CD4-positive, alpha-beta T cell treated with Interleukin-15 for 4 hours (primary cell): ENCODE data around the gene MS4A18.
"Not testable (repeated sequence)": the region's sequence is repeated elsewhere in the genome, so short reads cannot be mapped to it uniquely, and the experiment has no call there.

Experiments
- DNase-seq: peaks from one replicate; pipeline ENCODE4 v3.0.0-alpha.2; 2020; ENCODE audit warnings: low spot score

Gene MS4A18

DNA sequence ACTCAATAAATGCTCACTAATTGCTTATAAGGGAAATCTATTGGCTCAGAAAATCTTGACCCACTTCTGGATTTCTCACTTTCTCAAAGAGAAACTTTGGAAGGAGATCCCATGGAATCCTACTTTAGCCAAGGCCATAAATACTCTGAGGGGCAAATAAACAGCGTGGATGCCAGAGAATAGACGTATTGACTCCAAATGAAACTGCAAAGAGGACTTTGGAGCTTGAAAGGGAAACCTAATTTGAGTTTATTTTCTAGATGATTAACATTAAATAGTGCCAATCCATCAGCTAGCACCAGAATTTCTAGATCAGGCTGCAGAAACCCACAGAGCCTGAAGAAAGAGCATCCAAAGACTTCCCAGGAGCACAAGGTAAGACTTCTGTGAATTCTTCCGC, at the start of gene MS4A18:
Gene MS4A18, plus strand, starts transcription at position 301 of the 400 bp plus-strand sequence.
- DNase-seq: no peak

DNA sequence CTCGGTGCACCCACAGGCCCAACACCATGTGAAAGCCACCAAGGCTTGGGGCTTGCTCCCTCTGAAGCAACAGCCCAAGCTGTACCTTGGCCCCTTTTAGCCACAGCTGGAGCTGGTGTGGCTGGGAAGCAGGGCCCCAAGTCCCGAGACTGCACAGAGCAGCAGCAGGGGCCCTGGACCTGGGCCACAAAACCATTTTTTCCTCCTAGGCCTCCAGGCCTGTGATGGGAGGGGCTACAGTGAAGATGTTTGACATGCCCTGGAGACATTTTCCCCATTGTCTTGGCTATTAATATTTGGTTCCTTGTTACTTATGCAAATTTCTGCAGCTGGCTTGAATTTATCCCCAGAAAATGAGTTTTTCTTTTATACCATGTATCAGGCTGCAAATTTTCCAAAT, 46.3 kb upstream of the MS4A18 start:
- DNase-seq: not testable (repeated sequence)

DNA sequence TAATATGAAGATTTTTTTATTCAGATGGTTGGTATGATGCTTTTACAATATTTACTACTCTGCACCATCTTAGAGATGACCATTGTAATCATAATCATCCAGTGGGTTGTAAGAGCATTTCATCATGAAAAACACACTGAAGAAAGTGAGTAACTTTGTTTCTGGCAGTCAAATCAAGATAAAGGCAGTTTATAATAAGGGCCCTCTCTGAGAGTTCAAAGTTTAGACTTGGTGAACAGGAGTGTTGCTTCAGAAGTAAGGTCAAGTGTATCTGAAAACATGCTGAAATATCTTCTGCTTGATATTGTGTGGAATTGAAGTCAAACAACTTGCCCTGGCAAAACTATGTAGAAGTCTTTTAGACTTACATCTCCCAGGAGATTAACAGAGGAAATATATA, 44.6 kb upstream of the MS4A18 start:
- DNase-seq: no peak

DNA sequence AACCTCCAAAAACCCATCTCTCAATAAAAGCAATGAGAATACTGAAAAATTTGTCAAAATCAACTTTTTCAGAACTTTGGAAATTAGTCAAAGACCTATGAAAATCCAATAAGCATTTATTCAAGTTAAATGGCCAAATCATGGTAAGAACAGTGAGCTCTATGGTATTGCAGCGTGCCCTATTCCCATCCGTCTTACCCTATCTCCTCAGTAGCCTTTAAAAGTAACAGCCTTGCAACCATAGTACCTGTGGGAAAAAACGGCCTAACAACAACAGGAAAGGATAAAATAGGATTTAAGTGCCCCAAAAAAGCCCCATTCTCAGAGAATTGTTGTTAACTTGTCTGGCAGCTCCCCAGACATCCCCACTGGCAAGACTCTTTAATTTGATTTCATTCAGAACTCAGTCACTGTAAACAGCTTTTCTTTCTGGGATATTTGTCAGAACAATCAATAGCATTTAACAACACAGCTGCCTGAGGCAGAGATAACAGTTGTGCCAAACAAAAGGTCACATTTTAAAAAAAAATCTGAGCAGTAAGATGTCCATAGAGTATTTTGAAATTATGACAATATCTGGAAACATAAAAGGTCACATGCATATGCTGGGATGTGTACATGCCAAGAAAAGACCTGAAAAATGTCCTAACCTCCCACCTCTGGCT, 43.9 kb upstream of the MS4A18 start:
- no peak for DNase-seq

DNA sequence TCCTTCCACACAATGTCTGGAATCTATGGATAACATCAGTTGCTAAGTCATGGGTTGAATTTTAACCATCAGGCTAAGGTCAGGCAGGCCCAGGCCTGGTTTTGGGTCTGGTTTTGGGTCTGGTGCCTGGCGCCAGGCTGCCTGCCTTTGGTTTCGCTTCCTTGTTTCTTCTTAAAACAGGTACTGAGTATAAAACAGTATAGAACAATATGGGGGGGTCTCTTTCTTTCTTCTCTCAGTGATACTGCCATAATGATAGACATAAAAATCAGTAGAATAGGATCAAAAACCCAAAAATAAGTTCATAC, 40.0 kb upstream of the MS4A18 start:
- not testable (repeated sequence) for DNase-seq

DNA sequence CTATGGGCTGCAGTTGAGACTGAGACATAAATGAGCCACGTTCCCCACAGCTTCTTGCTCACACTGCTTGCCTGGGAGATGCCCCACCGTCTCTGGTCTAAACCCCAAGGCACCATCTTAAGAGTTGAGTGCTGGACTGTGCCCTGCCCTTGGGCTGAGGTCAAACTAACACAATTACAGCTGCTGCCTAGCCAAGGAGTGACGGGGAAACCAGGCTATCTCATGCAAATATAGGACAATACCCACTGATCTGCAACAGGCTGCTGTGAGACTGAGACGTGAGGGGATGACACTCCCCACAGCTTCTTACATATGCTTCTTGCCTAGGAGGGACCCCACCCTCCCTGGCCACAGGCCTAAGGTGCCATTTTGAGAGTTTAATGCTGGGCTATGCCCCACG, 32.9 kb upstream of the MS4A18 start:
- DNase-seq: no peak

DNA sequence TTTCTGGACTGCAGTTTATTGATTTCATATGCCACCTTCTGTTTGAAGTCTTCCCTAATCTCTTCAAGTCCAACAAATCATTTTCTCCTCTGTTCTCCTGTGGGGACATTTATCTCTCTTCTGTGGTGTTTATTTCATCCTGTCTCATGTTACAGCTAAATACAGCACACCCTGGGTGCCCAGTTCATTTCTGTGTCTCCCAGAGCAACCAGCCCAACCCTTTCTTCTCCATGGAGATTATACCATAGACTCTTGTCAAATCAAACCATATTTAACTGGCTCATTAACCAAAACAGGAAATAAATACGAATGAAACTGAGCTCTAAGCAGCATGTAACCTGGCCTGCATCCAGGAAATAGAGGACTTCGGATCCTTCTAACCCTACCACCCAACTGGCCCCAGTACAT, 25.2 kb upstream of the MS4A18 start, which contains the start of gene MS4A8:
Gene MS4A8, plus strand, starts transcription at position 329 of the 408 bp plus-strand sequence. CDS start 1,249 bp downstream, outside the sequence.
- no peak for DNase-seq

DNA sequence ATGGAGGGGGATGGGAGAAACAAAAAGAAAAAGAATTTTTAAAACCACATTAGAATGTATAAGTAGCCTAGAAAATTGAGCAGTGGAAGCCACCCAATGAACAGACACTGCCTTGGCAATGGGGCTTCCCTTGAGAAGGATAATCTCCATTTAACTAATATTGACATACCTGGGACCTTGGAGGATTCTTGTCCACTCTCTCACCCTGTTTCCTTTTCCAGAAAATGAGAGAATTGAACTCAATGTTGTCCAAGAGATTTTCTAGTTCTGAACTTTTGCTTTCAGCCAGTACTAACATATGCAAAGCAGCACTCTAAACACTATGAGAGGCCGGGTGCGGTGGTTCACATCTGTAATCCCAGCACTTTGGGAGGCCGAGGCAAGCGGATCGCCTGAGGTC, 24.6 kb upstream of the MS4A18 start:
- DNase-seq: no peak

DNA sequence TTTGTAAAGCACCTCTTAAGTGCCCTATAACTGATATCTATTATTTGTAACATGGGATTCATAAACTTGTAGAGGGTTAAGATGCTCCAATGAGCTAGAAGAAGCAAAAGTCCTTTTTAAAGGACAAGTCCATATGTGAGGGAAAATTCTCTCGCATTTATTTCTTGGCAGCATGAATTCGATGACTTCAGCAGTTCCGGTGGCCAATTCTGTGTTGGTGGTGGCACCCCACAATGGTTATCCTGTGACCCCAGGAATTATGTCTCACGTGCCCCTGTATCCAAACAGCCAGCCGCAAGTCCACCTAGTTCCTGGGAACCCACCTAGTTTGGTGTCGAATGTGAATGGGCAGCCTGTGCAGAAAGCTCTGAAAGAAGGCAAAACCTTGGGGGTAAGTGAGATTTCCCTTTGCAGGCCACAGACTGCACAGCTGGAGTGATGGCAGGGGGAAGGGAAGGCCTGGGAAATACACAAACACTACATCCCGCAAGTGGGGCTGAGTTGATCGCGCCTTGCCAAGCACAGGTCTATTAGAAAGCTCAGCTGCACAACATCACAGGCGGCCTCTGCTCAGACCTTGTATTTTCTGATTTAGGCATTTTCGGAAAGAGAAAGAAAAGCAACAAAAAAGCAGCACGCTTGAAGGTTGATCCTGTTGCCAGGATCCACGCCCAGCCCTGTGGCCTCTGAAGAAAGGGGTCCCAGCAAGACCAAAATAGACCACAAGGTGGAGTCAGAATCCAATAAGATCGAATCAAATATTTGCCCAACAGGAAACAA, 23.6 kb upstream of the MS4A18 start:
- DNase-seq: no peak

DNA sequence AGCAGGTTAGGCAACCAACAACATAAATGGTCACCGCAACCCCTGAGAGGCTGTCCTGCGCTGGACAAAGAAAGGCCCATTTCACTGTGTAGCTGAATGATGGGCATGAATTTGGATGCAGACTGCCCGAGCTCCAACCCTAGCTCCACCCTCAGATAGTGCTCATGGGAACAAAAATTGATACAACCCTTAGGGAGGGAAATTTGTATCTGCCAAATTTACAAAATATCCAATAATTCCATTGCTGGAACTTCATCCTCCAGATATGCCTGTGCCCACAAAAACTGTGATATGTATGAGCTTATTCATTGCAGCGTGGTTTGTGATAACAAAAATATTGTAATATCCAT, 23.1 kb upstream of the MS4A18 start:
- DNase-seq: no peak

DNA sequence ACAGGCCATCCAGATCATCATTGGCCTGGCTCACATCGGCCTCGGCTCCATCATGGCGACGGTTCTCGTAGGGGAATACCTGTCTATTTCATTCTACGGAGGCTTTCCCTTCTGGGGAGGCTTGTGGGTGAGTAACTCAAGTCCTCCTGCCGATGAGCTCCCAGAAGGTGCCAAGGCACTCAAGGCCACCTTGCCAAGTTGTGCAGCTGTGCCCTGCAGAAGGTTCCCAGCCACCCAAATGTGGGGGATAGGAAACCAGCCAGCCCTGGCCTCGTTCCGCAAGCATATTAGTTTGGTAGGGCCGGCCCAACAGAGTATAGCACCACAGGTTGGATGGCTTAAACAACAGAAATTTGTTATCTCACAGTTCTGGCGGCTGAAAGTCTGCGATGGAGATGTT, 21.1 kb upstream of the MS4A18 start:
- no peak for DNase-seq

DNA sequence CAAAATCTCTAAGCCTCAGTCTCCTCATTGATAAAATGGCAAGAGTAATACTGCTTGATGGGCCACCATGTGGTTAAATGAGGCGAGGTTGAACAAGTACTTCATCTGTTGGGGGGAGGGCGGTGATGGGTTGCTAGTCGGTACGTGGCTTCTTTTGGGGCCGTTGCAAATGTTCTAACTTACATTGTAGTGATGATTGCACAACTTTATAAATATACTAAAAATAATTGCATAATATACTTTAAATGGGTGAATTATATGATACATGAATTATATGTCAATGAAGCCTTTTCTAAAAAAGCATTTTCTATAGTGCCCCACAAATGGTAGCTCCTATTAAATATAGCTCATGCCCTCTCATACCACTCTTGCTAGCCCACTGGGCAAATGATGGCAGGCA, 18.6 kb upstream of the MS4A18 start:
- DNase-seq: no peak

DNA sequence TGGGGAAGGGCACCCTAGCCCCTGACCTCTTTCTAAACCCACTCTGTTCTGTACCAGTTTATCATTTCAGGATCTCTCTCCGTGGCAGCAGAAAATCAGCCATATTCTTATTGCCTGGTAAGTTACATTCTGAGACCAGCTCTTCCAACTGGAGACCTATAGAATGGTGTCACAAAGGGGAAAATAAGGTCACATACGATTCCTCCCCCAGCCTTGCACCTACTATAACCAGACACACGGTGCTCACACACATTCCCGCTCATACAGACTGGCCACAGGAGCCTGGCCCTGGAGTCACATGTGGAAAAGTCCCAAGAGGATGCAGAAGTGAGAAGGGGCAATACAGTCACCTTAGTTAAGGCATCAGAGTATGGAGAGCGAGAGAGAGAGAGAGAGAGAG, 17.6 kb upstream of the MS4A18 start:
- no peak for DNase-seq

DNA sequence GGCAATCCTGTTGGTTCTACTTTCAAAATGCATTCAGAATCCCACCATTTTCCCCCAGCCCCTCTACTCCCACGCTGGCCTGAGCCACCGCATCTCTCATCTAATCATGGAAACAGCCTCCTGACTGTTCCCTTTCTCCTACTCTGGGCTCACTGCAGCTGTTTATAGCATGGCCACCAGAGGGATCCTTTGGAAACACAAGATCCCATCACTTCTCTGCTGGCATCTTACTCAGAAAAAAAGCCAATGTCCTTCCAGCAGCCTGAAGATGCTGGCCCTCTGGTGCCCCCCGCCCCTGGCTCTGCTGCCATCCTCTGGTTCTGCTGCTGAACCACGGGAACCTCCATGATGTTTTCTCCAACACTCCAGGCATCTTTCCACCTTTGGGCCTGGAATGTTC, 14.0 kb upstream of the MS4A18 start:
- no peak for DNase-seq

DNA sequence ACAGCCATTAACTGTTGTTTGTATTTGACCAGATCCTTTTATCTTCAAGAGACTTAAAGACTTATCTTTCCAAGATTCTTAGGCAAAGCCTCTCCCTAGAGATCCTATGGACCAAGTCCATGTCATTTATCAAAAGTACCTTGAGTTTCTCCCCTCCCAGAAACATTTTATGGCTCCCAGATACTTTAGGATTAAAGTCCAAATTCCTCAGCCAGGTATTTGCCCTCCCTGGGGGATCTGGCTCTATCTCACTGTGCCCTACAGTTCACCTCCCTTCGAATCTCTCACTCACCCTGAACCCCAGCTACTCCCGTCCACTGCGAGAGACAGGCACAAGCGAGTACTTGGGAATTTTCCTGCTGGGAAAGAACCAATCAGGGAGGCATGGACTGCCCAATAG, 13.2 kb upstream of the MS4A18 start:
- no peak for DNase-seq

DNA sequence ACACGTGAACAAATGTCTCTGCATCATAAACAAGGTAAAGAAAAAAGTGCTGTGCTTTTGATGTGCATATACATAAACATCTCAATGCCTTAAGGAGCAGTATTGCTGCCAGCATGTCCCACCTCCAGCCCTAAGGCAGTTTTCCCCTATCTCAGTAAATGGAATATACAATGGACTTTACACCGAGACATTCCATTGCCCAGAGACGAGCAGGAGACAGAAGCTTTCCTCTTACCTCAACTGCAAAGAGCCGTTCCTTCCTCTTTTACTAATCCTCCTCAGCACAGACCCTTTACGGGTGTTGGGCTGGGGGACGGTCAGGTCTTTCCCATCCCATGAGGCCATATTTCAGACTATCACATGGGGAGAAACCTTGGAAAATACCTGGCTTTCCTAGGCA, 11.1 kb upstream of the MS4A18 start:
- not testable (repeated sequence) for DNase-seq

DNA sequence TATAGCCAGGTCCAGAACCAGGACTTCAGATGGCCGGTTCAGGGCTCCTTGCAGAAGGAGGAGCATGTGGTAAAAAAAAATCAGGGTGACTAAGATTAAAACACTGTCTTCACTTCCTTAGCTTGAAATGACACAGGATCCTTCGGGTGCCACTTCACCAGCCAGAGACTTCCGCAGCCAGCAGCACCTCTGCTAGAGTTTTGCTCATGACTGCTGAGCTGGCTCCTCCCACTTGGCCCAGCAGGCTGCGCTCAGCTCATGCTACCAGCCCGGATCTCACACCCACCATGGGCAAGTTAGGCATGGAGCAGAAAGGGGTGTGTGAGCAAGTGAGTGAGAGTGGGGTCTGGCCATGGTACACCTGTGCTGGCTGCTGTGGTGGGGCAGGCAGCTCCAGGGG, 6.6 kb upstream of the MS4A18 start:
- peak; percentile 2 for DNase-seq

DNA sequence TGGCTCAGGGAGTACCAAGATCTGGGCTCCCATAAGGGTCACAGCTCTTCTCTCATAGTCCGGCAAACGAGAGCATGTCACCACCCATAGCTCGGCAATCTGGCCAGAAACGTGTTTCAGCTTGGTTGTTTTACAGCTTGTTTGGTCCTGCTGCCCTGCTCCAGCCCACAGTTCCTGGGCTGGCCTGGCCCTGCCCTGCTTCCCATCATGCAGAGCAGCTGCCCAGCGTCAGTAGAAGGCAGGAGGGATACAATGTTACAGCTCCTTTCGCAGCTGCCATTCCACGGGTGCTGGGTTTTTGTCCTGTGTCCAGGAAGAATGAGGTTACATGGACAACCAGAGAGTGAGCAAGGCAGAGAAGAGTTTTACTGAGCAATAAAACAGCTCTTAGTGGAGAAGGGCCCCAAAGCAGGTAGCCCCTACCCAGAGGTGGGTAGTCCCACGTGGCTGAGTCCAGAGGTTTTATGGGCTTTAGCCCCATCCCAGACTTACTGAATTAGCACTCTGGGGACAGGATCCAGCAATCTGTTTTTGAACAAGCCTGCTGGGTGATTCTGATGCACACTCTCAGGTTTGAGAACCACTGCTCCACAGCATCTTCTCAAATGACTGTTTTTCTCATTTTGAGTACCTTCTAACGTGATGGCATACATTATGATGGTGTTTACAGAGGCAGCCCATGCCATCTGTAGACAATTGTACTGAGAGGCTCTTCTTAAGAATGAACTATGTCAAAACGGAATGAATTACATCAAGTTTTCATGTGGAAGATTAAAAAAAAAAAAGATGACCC, 5.8 kb upstream of the MS4A18 start:
- no peak for DNase-seq

DNA sequence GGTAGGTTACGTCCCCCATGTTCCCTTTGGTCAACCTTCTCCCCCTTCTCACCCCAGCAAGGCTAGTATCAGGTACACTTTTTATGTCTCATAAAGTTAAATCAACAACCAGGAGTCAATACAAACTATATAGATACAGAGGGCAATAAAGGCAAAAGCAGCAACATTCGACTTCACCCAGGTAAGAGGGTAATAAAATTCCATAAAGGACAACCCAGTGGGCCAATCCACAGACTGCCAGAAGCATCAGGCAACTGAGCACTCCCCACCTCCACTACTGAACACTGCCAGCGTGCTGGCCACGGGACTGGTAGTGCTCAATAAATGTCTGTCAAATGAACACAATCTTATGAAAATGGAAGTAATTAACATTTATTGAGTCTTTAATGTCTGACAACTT, 5.1 kb upstream of the MS4A18 start:
- DNase-seq: no peak

DNA sequence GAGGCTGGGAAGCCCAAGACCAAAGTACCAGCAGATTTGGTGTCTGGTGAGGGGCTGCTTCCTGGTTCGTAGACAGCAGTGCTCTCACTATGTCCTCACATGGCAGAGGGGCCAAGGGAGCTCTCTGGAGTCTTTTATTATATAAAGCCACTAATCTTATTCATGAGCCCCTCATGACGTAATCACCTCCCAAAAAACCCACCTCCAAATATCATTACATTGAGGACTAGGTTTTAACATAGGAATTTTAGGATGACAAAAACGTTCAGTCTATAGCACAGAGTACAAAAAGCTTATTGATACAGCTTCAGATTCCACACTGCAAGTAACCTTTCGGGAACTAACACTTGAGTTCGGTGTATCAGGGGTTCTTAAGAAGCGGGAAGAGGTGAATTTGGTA, 4.1 kb upstream of the MS4A18 start:
- DNase-seq: no peak

DNA sequence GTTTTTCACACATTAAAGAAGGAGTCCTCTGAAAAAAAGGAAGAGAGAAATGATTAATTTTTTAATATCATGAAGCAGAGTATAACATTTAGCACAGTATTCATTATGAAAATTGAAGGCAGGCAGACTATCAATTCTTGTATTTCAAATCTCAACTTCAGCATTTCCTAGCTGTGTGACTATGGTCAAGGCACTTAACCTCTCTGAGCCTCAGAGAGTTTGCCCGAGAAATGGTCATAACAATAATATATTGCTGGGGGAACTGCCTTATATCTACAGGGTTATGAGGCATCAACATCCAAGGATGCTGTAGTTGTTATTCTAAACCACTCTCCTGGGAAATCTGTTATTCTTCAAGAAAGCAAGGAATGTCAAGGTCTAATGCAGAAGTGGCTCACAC, 1.1 kb downstream of the MS4A18 start:
- DNase-seq: no peak

DNA sequence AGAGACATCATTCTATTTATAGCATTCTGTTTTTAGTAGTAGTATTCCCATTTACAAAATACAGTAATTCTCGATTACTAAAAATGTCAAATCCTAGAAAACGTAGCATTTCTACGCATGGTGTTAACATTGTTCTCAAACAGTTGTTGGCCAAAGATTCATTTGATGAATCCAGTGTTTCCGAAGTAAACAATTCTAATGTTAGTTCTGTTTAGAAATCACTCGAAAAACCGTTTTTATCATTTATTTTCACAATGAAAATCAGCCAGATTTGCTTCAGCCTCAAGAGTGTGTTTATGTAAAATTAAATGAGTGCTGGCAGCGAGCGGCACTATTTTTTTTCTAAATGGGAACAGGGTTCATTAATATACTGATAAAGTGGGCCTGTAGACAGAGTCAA, 7.1 kb downstream of the MS4A18 start:
- no peak for DNase-seq

DNA sequence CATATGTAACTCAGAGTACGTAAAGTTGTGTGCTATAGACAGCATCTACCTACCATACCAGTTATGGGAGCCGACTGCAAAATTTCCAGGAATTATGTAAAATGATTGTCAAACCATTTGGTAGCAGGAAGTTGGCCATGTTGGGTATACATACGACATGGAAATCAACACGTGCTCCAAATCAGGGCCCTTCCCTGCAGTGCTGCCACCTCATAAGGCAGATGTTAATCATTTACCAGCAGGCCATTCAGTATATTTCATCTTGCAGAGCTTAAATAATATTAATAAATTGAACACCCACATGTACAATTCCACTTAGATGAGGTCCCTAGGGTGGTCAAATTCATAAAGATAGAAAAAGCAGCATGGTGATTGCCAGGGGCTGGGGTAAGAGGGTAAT, 9.8 kb downstream of the MS4A18 start:
- DNase-seq: no peak
